Gastroesophageal sphincter (tissue), 4 donors: ENCODE measurements around the gene SCN8A. TPM values are rescaled to one million over a fixed set of nuclear protein-coding genes. Genes with fewer than 3 reads are reported as not detected.

Experiments used
- ATAC-seq: fragments of 150-250 bp; one replicate; pipeline ENCODE4 v1.9.1; 2016; ENCODE audit warnings: mild to moderate bottlenecking, moderate library complexity
- H3K27ac ChIP-seq, 4 donors: fragments of 200-600 bp; sonication (generic) in 3 of 4; 1 replicate in 3 of 4; 2 replicates in 1 of 4; pipeline ENCODE4 v1.5.1; 2016 to 2019
- H3K27me3 ChIP-seq: fragments of 200-600 bp; sonication (generic); one replicate; pipeline ENCODE4 v1.5.1; 2019
- H3K36me3 ChIP-seq, 2 donors: fragments of 200-600 bp; sonication (generic); one replicate each; pipeline ENCODE4 v1.5.1; 2019; ENCODE audit warnings: control low read depth in 1 of 2
- H3K4me1 ChIP-seq, 3 donors: fragments of 200-600 bp; sonication (generic); 1 replicate in 2 of 3; 2 replicates in 1 of 3; pipeline ENCODE4 v1.5.1; 2016 to 2019; ENCODE audit warnings: control low read depth in 2 of 3
- H3K4me3 ChIP-seq, 2 donors: fragments of 200-600 bp; sonication (generic); one replicate each; pipeline ENCODE4 v1.5.1; 2019; ENCODE audit warnings: mild to moderate bottlenecking in 1 of 2, moderate library complexity in 1 of 2
- H3K9me3 ChIP-seq, 3 donors: fragments of 200-600 bp; sonication (generic); one replicate each; pipeline ENCODE4 v1.5.1; 2017 to 2019; ENCODE audit warnings: control low read depth in 2 of 3
- EP300 ChIP-seq: sonication (generic); formaldehyde crosslinking; IDR thresholded peaks from one replicate; pipeline ENCODE4 v1.6.1; 2017; ENCODE audit warnings: antibody characterized with exemption, mild to moderate bottlenecking
- POLR2A ChIP-seq, 2 donors: fragments of 450-650 bp; IDR thresholded peaks; one replicate each; pipeline ENCODE4 v1.6.1; 2017; ENCODE audit warnings: antibody characterized with exemption in 2 of 2, mild to moderate bottlenecking in 2 of 2, moderate library complexity in 1 of 2
- POLR2AphosphoS5 ChIP-seq: sonication (generic); formaldehyde crosslinking; IDR thresholded peaks from one replicate; pipeline ENCODE4 v1.6.1; 2017; ENCODE audit warnings: antibody characterized with exemption
- WGBS, 2 donors: methylation state at CpG; one replicate each; pipeline ENCODE4 v1.1.5; 2018; ENCODE audit warnings: low coverage in 1 of 2; 5-methylcytosine and 5-hydroxymethylcytosine counted together
- total RNA-seq, 4 donors: library from RNA; depleted of rRNA; stranded (reverse); fragments of >200 nt; gene quantifications; one replicate each; pipeline ENCODE4 v1.1.0, GENCODE V29; 2016
- TF ChIP-seq, protein P1 (sequence below), 4 experiments: fragments of 200-600 bp in 2 of 4; fragments of 450-650 bp in 2 of 4; sonication (generic) in 1 of 4; IDR thresholded peaks; one replicate each; pipeline ENCODE4 v1.5.1; 2017 to 2019; ENCODE audit warnings: antibody characterized with exemption in 4 of 4, mild to moderate bottlenecking in 2 of 4, moderate library complexity in 2 of 4

The SCN8A gene
- total RNA-seq, 4 donors from 2014 or later = 0.47 to 1.2 (median 0.60) TPM

DNA sequence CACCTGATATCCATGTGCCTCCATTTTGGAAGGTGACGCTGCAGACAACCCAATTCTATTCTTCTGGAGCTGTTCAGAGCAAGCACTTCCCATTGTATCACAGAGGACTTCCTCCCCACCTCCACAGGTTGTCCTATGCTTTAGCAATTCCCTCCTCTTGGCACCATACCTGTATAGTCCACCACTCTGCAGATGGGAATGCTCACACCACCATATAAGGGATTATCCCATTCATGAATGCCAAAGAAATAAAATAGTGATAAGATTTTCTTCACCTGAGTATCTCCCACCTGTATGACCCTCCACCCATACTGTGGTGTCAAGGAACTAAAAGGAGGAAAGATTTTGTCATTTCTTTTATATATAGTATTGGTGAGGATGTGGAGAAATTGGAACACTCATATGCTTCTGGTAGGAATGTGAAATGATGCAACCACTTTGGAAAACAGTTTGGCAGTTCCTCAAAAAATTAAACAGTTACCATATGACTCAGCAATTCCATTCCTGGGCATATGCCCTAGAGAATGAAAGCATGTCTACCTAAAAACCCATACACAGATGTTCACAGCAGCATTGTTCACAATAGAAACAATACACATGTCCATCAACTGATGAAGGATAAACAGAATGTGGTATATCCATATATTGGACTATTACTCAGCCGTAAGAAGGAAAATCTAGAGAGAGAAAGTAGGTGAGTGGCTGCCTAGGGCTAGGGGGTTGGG, 182.3 kb downstream of the SCN8A start:
- Histone ChIP-seq H3K36me3 (no peaks in the 10 kb centered on the region), H3K27me3 (no peaks in the 10 kb centered on the region), H3K4me1 (peaks cover 0 to 10% (median 0%) of the 10 kb centered on the region in 3 donors), H3K27ac (no peak overlapping the region), H3K9me3 (no peaks in the 10 kb centered on the region), H3K4me3 (no peak overlapping the region)
- ATAC-seq = no peak
- TF ChIP-seq POLR2A (IDR thresholded peaks at IDR 0.05) (no peak), EP300 (no peak), POLR2AphosphoS5 (peak; percentile 7)
- TF ChIP-seq, protein P1, sequence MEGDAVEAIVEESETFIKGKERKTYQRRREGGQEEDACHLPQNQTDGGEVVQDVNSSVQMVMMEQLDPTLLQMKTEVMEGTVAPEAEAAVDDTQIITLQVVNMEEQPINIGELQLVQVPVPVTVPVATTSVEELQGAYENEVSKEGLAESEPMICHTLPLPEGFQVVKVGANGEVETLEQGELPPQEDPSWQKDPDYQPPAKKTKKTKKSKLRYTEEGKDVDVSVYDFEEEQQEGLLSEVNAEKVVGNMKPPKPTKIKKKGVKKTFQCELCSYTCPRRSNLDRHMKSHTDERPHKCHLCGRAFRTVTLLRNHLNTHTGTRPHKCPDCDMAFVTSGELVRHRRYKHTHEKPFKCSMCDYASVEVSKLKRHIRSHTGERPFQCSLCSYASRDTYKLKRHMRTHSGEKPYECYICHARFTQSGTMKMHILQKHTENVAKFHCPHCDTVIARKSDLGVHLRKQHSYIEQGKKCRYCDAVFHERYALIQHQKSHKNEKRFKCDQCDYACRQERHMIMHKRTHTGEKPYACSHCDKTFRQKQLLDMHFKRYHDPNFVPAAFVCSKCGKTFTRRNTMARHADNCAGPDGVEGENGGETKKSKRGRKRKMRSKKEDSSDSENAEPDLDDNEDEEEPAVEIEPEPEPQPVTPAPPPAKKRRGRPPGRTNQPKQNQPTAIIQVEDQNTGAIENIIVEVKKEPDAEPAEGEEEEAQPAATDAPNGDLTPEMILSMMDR (IDR thresholded peaks at IDR 0.05) = no peak
- WGBS, 2 donors = 93 to 100% methylated on average over 1 to 2 of the region's 2 CpGs

DNA sequence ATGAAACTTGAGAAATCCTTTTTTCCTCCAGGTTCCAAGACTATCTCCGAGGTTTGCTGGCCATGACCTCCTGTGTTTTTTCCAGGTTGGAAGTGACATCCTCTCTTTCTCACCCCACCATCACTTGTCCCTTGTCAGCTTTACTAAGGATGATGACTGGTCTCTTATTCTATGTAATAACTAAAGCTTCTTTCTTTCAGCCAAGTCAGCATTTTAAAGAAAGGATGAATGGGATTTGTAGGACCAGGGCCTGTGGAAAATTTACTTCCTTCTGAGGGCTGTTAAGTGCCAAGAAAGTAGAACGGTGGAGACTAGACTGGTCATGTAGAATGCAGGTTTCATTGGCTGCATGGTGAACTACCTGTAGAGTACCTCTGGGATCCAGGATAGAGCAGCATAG, 183.9 kb downstream of the SCN8A start:
- peaks cover 0 to 10% (median 0%) of the 10 kb centered on the region in 3 donors for H3K4me1 ChIP-seq
- H3K4me3 ChIP-seq = no peak overlapping the region
- H3K9me3 ChIP-seq = no peaks in the 10 kb centered on the region
- no peak overlapping the region for H3K27ac ChIP-seq
- TF ChIP-seq, protein P1 (IDR thresholded peaks at IDR 0.05) = no peak
- TF ChIP-seq POLR2AphosphoS5 (no peak), EP300 (no peak), POLR2A (IDR thresholded peaks at IDR 0.05) (no peak)
- no peaks in the 10 kb centered on the region for H3K27me3 ChIP-seq
- H3K36me3 ChIP-seq = no peaks in the 10 kb centered on the region
- 68 to 75% methylated on average over 1 to 2 of the region's 2 CpGs for WGBS, 2 donors
- no peak for ATAC-seq

DNA sequence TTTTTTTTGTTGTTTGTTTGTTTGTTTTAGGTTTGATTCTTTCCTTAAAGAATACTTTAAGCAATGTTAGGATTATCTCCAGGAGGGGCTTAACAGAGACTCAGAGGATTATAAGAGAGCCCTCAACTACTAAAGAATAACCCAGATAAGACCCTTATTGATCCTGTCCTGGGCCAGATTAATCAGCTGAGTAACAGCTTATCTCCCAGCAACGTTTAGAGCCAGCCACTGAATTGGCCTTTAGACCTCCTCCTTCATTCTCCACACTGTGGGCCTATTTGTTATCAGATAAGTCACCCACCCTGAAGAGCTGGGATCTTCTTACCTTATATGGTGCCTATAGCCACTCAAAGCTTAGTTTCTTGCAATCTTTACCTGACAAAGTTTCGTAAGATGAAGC, 186.4 kb downstream of the SCN8A start:
- no peaks in the 10 kb centered on the region for H3K4me1 ChIP-seq
- H3K4me3 ChIP-seq = no peak overlapping the region
- 27 to 58% methylated on average over 1 to 2 of the region's 2 CpGs for WGBS, 2 donors
- no peaks in the 10 kb centered on the region for H3K36me3 ChIP-seq
- ATAC-seq = no peak
- peaks cover 7% of the 10 kb centered on the region for H3K27me3 ChIP-seq
- H3K9me3 ChIP-seq = no peaks in the 10 kb centered on the region
- TF ChIP-seq POLR2A (IDR thresholded peaks at IDR 0.05) = no peak
- no peak for TF ChIP-seq EP300
- TF ChIP-seq POLR2AphosphoS5 = no peak
- TF ChIP-seq, protein P1 (IDR thresholded peaks at IDR 0.05) = no peak
- H3K27ac ChIP-seq = no peak overlapping the region

DNA sequence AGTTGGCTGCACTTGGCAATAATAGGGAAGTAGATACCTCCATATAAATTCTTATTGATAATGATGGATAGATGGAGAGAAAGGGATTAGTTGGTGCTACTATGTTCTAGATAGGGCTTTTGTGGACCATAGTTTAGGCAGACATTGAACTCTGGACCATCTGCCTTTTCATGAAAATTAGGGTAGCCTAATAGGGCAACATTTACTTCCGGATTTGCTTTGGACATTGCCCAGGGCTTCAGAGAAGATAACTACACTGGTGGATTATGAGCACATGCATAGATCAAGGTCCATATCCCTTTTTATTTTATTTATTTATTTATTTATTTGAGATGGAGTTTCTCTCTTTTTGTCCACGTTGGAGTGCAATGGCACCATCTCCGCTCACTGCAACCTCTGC, 186.9 kb downstream of the SCN8A start:
- WGBS, 2 donors = 85 to 89% methylated on average over 3 of the region's 3 CpGs
- Histone ChIP-seq H3K27me3 (peaks cover 7% of the 10 kb centered on the region), H3K4me1 (no peaks in the 10 kb centered on the region), H3K9me3 (no peaks in the 10 kb centered on the region), H3K4me3 (no peak overlapping the region), H3K36me3 (no peaks in the 10 kb centered on the region), H3K27ac (no peak overlapping the region)
- ATAC-seq = no peak
- TF ChIP-seq POLR2AphosphoS5 (no peak), POLR2A (IDR thresholded peaks at IDR 0.05) (no peak), EP300 (no peak)
- TF ChIP-seq, protein P1 (IDR thresholded peaks at IDR 0.05) = no peak

DNA sequence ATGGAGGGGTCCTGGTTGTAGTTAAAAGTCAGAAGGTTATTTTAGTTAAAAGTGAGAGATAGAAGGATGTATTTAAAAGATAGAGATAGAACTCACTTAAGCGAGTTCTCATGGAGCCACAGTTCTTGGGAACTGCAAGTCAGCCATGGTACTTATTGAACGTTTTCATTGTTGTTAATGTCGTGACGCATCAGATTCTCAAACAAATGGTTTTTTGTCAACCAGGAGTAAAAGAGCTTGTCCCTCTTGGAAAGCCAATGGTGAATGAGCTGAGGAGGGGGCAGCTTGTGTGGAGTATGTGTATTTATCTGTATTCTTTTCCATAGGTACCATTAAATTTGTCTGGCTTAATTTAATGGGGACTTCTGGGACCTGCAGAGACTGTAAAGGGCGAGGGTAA, 188.8 kb downstream of the SCN8A start:
- peaks cover 7% of the 10 kb centered on the region for H3K27me3 ChIP-seq
- H3K4me3 ChIP-seq = no peak overlapping the region
- no peak overlapping the region for H3K27ac ChIP-seq
- no peaks in the 10 kb centered on the region for H3K36me3 ChIP-seq
- H3K9me3 ChIP-seq = no peaks in the 10 kb centered on the region
- no peak for ATAC-seq
- no peaks in the 10 kb centered on the region for H3K4me1 ChIP-seq
- TF ChIP-seq POLR2A (IDR thresholded peaks at IDR 0.05) (no peak), EP300 (no peak), POLR2AphosphoS5 (no peak)
- TF ChIP-seq, protein P1 (IDR thresholded peaks at IDR 0.05) = no peak
- WGBS, 2 donors = 86 to 90% methylated on average over 5 of the region's 5 CpGs
